ENCODE measurements around the gene MAP2.

DNA sequence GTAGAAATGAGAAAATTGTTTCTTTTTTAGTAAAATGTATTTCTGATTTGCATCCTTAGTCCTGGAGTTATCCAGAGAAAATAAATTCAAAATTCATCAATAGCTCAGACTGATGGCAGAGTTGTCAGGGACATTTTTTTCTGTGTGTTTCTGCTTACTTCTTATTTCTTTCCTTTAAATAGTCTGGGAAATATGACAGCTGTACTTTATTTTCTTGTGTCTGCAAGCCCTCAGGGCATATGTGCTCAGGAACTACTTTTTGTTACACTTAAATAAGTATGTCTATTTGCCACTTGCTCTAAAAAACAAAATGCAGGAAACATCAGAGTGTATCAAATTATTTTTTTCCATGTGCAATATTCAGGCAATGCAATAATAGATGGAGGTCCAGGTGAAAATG lies 221.0 kb downstream of the MAP2 start:
- TF ChIP-seq, protein P1, sequence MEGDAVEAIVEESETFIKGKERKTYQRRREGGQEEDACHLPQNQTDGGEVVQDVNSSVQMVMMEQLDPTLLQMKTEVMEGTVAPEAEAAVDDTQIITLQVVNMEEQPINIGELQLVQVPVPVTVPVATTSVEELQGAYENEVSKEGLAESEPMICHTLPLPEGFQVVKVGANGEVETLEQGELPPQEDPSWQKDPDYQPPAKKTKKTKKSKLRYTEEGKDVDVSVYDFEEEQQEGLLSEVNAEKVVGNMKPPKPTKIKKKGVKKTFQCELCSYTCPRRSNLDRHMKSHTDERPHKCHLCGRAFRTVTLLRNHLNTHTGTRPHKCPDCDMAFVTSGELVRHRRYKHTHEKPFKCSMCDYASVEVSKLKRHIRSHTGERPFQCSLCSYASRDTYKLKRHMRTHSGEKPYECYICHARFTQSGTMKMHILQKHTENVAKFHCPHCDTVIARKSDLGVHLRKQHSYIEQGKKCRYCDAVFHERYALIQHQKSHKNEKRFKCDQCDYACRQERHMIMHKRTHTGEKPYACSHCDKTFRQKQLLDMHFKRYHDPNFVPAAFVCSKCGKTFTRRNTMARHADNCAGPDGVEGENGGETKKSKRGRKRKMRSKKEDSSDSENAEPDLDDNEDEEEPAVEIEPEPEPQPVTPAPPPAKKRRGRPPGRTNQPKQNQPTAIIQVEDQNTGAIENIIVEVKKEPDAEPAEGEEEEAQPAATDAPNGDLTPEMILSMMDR (IDR thresholded peaks at IDR 0.05): no peak
- no peak for TF ChIP-seq POLR2AphosphoS5 (IDR thresholded peaks at IDR 0.05; ENCODE audit: insufficient read depth in 1 of 2, low read depth in 1 of 2)
- no peak for TF ChIP-seq POLR2A (IDR thresholded peaks at IDR 0.05)
